ENCODE measurements around the gene N4BP2. TPM values are rescaled to one million over a fixed set of nuclear protein-coding genes. Genes with fewer than 3 reads are reported as not detected.

Gene N4BP2
- total and polyA plus RNA-seq, 2 of the 8 experiments (the other 6 are each of a cell fraction or from before 2014, with no cell fraction given) = 4.4 to 44.7 TPM

GRCh38 chr4:40193016-40193571 lies 136.4 kb downstream of the N4BP2 start (continued):
- no peak for TF ChIP-seq SRF (IDR thresholded peaks at IDR 0.05; ENCODE audit: low read depth, low read length)
